Measurements from ENCODE around the gene ATXN7L1. TPM values are rescaled to one million over a fixed set of nuclear protein-coding genes. Genes with fewer than 3 reads are reported as not detected.

Gene ATXN7L1
- total and polyA plus RNA-seq, 5 donors: 2.4 to 6.5 (median 4.5) TPM

GRCh38 chr7:105677817-105678573 lies 198.4 kb downstream of the ATXN7L1 start:
- Histone ChIP-seq H3K9me3 (ENCODE audit: control insufficient read depth, low read length) (no peaks in the 10 kb centered on the region), H3K4me3 (ENCODE audit: low read length) (peak overlapping the region; percentile 0), H3K4me1 (ENCODE audit: control insufficient read depth, insufficient read depth, low read length) (peaks cover 9% of the 10 kb centered on the region), H3K27me3 (ENCODE audit: control insufficient read depth, insufficient read depth) (no peaks in the 10 kb centered on the region), H3K27ac (ENCODE audit: low read length) (peak overlapping the region; percentile 25)
- DNase-seq (peak in 2 of 3 donors; percentile 38 to 70), ATAC-seq (peak in 1 of 2 donors; percentile 43)
- 68% methylated on average over 11 of the region's 11 CpGs for WGBS
- intact Hi-C loops (cut with DNase I): no loop called here

- intact Hi-C loops (cut with DNase I): no loop called here
- H3K4me1 ChIP-seq (ENCODE audit: control insufficient read depth, insufficient read depth, low read length): peaks cover 9% of the 10 kb centered on the region
- no peak overlapping the region for H3K4me3 ChIP-seq (ENCODE audit: low read length)
- no peak overlapping the region for H3K27ac ChIP-seq (ENCODE audit: low read length)
- no peaks in the 10 kb centered on the region for H3K9me3 ChIP-seq (ENCODE audit: control insufficient read depth, low read length)
- ATAC-seq (no peak), DNase-seq (no peak)
- H3K27me3 ChIP-seq (ENCODE audit: control insufficient read depth, insufficient read depth): no peaks in the 10 kb centered on the region
- 87% methylated on average over 4 of the region's 4 CpGs for WGBS
These were observed 199.0 kb downstream of the ATXN7L1 start for GRCh38 chr7:105677410-105677730.

GRCh38 chr7:105675934-105676371 lies 200.4 kb downstream of the ATXN7L1 start:
- Histone ChIP-seq H3K4me1 (ENCODE audit: control insufficient read depth, insufficient read depth, low read length) (peaks cover 9% of the 10 kb centered on the region), H3K27ac (ENCODE audit: low read length) (no peak overlapping the region), H3K9me3 (ENCODE audit: control insufficient read depth, low read length) (no peaks in the 10 kb centered on the region), H3K4me3 (ENCODE audit: low read length) (no peak overlapping the region), H3K27me3 (ENCODE audit: control insufficient read depth, insufficient read depth) (no peaks in the 10 kb centered on the region)
- WGBS: 43% methylated on average over 8 of the region's 8 CpGs
- intact Hi-C loops (cut with DNase I): no loop called here
- DNase-seq (peak; percentile 61 to 79 (median 78)), ATAC-seq (no peak)

GRCh38 chr7:105674200-105674920 lies 202.0 kb downstream of the ATXN7L1 start:
- Histone ChIP-seq H3K4me3 (ENCODE audit: low read length) (no peak overlapping the region), H3K27ac (ENCODE audit: low read length) (no peak overlapping the region), H3K27me3 (ENCODE audit: control insufficient read depth, insufficient read depth) (no peaks in the 10 kb centered on the region), H3K9me3 (ENCODE audit: control insufficient read depth, low read length) (no peaks in the 10 kb centered on the region), H3K4me1 (ENCODE audit: control insufficient read depth, insufficient read depth, low read length) (peaks cover 9% of the 10 kb centered on the region)
- DNase-seq: no peak
- 65% methylated on average over 4 of the region's 4 CpGs for WGBS
- ATAC-seq: no peak
- intact Hi-C loops (cut with DNase I): no loop called here

- H3K4me3 ChIP-seq (ENCODE audit: low read length): no peak overlapping the region
- intact Hi-C loops (cut with DNase I): no loop called here
- H3K9me3 ChIP-seq (ENCODE audit: control insufficient read depth, low read length): no peaks in the 10 kb centered on the region
- DNase-seq (peak in 1 of 3 donors; percentile 70), ATAC-seq (peak in 1 of 2 donors; percentile 52)
- 55% methylated on average over 7 of the region's 7 CpGs for WGBS
- H3K27ac ChIP-seq (ENCODE audit: low read length): no peak overlapping the region
- peaks cover 9% of the 10 kb centered on the region for H3K4me1 ChIP-seq (ENCODE audit: control insufficient read depth, insufficient read depth, low read length)
- no peaks in the 10 kb centered on the region for H3K27me3 ChIP-seq (ENCODE audit: control insufficient read depth, insufficient read depth)
These were observed 202.9 kb downstream of the ATXN7L1 start for GRCh38 chr7:105673367-105674084.

GRCh38 chr7:105672801-105673200 lies 203.6 kb downstream of the ATXN7L1 start:
- DNase-seq: no peak
- no peak overlapping the region for H3K27ac ChIP-seq (ENCODE audit: low read length)
- no peak overlapping the region for H3K4me3 ChIP-seq (ENCODE audit: low read length)
- H3K27me3 ChIP-seq (ENCODE audit: control insufficient read depth, insufficient read depth): no peaks in the 10 kb centered on the region
- H3K9me3 ChIP-seq (ENCODE audit: control insufficient read depth, low read length): no peaks in the 10 kb centered on the region
- 91% methylated on average over 2 of the region's 2 CpGs for WGBS
- no peak for ATAC-seq
- intact Hi-C loops (cut with DNase I): no loop called here
- H3K4me1 ChIP-seq (ENCODE audit: control insufficient read depth, insufficient read depth, low read length): peaks cover 9% of the 10 kb centered on the region

GRCh38 chr7:105666324-105666723 lies 210.1 kb downstream of the ATXN7L1 start:
- WGBS: 96% methylated on average over 1 of the region's 1 CpG

GRCh38 chr7:105665684-105666083 lies 210.7 kb downstream of the ATXN7L1 start:
- intact Hi-C loops (cut with DNase I): no loop called here
- 89% methylated on average over 7 of the region's 7 CpGs for WGBS
- no peaks in the 10 kb centered on the region for H3K27me3 ChIP-seq (ENCODE audit: control insufficient read depth, insufficient read depth)
- H3K9me3 ChIP-seq (ENCODE audit: control insufficient read depth, low read length): no peaks in the 10 kb centered on the region
- no peak overlapping the region for H3K4me3 ChIP-seq (ENCODE audit: low read length)
- no peak overlapping the region for H3K27ac ChIP-seq (ENCODE audit: low read length)
- H3K4me1 ChIP-seq (ENCODE audit: control insufficient read depth, insufficient read depth, low read length): no peaks in the 10 kb centered on the region
- ATAC-seq: no peak
- DNase-seq: no peak

More at GRCh38 chr7:105666324-105666723, 210.1 kb downstream of the ATXN7L1 start:
- H3K4me3 ChIP-seq (ENCODE audit: low read length): no peak overlapping the region
- DNase-seq (no peak), ATAC-seq (no peak)
- H3K27me3 ChIP-seq (ENCODE audit: control insufficient read depth, insufficient read depth): no peaks in the 10 kb centered on the region
- no peak overlapping the region for H3K27ac ChIP-seq (ENCODE audit: low read length)
- intact Hi-C loops (cut with DNase I): no loop called here
- no peaks in the 10 kb centered on the region for H3K9me3 ChIP-seq (ENCODE audit: control insufficient read depth, low read length)
- H3K4me1 ChIP-seq (ENCODE audit: control insufficient read depth, insufficient read depth, low read length): no peaks in the 10 kb centered on the region

GRCh38 chr7:105664816-105665525 lies 211.4 kb downstream of the ATXN7L1 start:
- DNase-seq (no peak), ATAC-seq (no peak)
- intact Hi-C loops (cut with DNase I): no loop called here
- H3K27ac ChIP-seq (ENCODE audit: low read length): no peak overlapping the region
- H3K4me1 ChIP-seq (ENCODE audit: control insufficient read depth, insufficient read depth, low read length): no peaks in the 10 kb centered on the region
- 82% methylated on average over 8 of the region's 8 CpGs for WGBS
- no peak overlapping the region for H3K4me3 ChIP-seq (ENCODE audit: low read length)
- no peaks in the 10 kb centered on the region for H3K9me3 ChIP-seq (ENCODE audit: control insufficient read depth, low read length)
- no peaks in the 10 kb centered on the region for H3K27me3 ChIP-seq (ENCODE audit: control insufficient read depth, insufficient read depth)

- Histone ChIP-seq H3K9me3 (ENCODE audit: control insufficient read depth, low read length) (no peaks in the 10 kb centered on the region), H3K27me3 (ENCODE audit: control insufficient read depth, insufficient read depth) (no peaks in the 10 kb centered on the region), H3K4me3 (ENCODE audit: low read length) (no peak overlapping the region), H3K4me1 (ENCODE audit: control insufficient read depth, insufficient read depth, low read length) (no peaks in the 10 kb centered on the region), H3K27ac (ENCODE audit: low read length) (no peak overlapping the region)
- intact Hi-C loops (cut with DNase I): no loop called here
- no peak for ATAC-seq
- DNase-seq: no peak
- 87% methylated on average over 7 of the region's 7 CpGs for WGBS
These were observed 213.4 kb downstream of the ATXN7L1 start for GRCh38 chr7:105662998-105663397.
